UCSD-AML1 (cell line): Measurements from ENCODE around the gene ANKRD36B.
"Not testable (repeated sequence)": the region's sequence is repeated elsewhere in the genome, so short reads cannot be mapped to it uniquely, and the experiment has no call there.

Experiments
- DNase-seq: peaks from one replicate; lab custom pipeline; 2025; ENCODE audit not compliant: unreplicated experiment; lab: John Stamatoyannopoulos, UW

ANKRD36B gene

DNA sequence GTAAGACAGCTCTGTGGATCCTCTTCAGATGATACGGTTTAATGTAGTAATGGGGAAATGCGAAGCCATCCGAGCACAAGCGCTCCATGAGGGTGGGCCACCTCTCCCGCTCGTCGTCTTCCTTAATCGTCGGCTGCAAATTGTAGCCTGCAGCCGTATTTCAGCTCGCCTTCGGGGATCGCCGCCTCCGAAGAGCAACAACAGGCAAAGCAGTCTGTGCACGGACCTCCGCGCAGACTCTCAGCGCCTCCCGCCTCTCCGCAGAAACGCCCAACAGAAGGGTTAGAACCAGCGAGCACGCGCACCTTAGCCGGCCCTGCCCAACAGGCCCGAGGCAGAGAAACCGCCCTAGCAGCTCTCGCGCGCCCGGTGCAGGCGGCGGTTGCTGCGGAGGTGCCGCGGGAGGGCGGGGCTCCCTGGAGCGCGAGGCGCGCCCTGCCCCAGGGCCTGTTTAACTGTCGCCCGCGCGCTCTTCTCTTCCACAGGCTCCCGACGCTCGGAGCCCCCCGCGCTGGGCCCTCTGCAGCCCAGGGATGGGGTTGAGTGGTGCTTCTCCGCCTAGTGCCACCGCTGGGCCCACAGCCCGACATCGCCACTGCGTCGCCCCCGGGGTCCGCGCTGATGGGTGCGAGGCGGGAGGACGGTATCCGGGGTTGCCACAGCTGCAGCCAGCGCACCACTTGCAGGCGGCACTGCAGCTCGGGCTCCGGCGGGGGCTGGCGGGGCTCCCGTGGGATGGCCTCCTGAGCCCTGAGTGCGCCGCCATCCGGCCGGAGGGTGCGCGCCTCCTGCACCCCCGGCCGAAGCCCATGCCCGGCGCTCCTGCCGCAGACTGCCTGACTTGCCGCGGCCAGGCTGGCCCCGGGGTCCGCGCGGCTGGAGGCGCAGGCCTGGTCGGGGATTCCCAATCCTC is at the start of gene ANKRD36B:
Gene ANKRD36B (minus strand): TSS at position 280 of the 913 bp plus-strand sequence. CDS start 192 bp downstream, at position 88.
- DNase-seq, result not testable (repeated sequence)

DNA sequence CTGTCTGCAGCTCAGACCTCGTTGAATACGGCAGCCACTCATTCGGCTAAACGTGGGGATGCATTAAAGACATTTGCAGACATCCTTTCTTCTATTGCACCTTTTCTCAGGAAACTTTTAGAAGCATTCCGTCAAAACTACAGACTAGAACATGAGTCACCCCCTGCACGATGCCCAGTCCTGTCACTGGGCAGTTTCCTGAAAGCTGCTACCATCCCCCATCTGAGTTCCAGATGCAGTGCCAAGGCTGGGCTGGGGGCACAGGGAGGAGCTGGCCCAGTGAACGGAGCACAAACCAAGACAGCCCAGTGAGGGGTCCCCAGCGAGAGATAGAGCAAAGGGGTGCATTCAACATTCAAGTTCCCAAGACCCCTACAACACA is 36.4 kb upstream of the ANKRD36B start:
- not testable (repeated sequence) for DNase-seq

DNA sequence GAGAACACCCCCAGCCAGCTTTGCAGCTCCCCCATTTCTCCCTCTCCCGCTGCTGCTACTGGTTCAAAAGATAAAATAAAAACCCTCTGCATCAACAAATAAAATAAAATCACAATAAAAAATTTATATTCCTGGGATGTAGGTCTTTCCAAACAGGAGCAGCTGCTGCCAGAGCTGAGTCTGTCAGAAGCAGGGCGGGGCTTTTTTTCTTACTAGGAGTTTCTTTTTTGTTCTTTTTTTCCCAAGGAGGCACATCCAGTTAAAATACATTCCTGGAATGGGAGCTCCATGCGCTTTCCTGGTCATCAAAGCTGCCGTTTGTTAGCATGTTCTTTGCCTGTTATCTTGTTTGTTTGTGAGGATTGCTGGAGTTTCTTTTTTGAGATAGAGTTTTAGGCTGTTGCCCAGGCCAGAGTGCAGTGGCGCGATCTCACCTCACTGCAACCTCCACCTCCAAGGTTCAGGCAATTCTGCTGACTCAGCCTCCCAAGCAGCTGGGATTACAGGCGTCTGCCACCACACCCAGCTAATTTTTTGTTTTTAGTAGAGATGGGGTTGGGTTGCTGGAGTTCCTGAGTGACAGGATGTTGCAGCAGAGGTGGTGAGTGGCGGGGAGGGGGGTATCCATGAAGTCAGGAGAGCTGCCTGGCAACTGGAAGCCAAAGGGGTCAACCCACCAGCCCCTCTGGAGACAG is 35.8 kb upstream of the ANKRD36B start:
- DNase-seq, result not testable (repeated sequence)

DNA sequence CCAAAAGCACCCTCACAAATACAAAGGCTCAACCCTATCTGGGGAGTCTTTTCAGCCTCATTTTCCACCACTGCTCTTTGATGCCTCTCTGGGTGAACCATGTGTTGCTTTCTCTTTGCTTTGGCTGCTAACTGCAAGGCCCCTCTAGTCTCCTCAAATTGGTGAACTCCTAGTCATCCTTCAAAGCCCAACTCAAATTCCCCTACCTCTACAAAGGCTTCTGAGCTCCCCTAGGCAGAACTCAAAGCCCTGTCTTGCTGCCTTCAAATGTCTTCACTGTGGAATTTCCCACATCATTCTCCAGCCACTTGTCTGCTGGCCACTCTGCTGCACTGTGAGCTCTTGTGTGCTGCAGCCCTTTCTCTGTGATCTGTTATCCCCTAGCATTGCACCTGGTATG is 33.3 kb upstream of the ANKRD36B start:
- DNase-seq, result not testable (repeated sequence)

DNA sequence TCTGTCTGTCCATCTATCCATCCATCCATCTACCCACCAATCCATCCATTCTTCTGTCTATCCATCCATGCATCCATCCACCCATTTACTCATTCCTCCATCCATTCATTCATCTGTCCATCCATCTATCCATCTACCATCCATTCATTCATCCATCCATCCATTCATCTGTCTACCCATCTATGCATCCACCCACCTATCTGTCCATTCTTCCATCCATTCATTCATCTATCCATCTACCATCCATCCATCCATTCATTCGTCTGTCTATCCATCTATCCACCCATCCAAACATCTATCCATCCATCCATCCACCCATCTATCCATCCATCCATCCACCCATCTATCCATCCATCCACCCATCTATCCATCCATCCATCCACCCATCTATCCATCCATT is 30.8 kb upstream of the ANKRD36B start:
- DNase-seq, result not testable (repeated sequence)

DNA sequence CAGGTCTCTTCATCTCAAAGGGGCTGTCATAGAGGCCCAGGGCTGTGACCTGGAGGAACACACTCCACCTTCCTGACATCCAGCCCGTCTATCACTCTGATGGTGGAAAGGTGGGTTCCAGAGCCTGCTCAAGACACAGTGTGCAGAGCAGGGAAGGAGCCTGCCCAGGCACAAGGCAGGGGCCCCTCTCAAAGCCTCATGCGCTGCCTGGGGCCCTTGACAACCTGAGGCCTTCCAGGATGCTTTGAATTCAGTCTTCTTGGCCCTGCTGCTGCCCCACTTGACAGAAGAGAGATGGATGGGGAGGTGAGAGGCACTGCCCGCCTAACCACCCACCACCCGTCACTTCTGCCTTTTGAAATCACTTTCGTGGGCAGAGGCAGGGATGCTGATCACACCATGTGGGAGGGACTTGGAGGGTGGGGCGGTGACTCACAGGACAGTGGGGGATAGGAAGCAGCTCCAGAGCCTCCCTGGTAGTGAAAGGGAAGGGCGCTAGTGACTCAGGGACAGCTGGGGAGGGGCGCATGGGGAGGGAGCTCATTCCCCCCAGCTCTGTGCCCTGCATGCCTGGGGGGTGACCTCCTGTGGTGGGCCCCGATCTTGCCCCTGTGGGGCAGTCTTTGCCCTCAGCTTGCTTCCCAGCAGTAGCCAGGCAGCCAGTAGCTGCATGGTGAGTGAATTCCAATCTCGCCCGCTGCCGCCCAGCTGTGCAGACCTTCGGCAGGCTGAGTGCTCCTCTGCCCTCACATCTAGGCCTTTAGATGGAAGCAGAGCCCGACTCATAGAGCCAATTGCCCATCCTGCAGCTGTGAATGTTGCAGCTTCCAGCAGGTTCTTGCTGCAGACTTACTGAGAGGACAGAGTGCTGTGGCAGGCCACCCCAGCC is 29.5 kb upstream of the ANKRD36B start:
- not testable (repeated sequence) for DNase-seq

DNA sequence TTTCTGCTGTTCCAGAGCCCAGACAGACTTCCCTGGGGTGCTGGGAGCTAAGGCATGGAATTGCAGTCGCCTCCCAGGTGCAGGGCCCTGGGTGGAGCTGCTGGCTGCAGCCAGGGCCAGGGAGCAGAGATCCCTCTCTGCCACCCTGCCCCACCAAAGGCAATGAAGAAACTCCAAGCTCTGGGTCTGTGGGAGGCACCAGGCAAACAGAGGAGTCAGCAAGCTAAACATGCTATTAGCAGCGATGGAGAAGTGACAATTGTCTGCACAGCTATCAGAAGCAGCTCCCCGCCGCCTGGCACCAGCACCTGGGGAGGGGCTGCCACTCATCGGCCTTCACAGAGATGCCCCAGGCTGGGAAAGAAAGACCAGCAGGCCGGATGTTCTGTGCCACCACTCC is 28.2 kb upstream of the ANKRD36B start:
- no peak for DNase-seq

DNA sequence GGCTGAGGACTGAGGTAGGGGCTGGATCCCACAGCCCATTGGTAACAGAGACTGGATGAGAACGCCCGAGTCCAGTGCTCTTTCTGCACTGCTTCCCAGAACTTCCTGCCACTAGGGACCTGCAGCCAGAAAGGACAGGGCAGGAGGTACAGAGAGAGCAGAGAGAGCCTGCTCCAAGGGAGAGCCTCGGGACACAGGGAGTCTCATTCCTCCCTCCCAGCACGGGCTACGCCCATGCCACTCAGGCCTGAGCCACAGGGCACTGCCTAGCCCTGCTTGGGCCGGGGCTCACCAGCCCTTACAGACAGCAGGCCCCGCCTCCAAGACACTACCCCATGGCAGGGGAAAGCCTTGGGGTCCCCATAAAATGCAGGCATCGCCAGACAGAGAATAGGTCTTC is 26.1 kb upstream of the ANKRD36B start:
- not testable (repeated sequence) for DNase-seq

DNA sequence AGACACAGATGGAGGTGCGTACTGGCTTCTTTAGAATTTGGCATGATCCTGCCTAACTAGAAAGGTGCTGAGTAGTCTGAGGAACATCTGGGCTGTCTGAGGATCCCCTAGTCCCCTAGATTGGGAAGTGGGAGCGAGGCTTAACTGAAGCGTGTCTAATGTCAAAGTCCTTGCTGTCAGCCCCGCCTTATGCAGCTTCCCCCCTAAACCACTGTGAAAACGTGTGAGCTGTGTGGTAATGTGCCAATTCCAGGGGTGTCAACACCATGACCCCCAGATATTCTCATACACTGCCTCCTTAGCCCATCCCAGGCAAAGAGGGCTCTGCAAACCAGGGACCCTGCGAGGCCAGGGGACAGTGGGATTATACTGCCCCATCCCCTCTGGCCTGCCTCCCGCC is 22.2 kb upstream of the ANKRD36B start:
- DNase-seq, result not testable (repeated sequence)

DNA sequence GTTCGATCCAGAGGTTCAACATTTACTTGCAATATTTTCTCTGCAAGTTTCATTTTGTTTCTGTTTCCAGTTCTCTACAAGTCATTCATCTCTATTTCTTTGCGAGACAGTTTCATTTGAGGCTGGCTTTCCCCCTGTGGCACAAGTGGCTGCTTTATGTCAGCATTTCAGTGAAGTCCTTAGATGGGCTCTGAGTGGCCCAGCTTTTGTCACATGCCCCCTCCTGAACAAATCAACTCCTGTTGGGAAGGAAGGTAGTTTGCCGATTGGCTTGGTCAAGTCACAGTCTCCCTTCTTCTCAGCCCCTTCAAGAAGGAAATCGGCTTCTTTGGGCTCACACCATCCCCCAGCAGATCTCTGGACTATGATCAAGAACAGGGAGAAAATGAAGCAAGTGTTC is 19.1 kb upstream of the ANKRD36B start:
- DNase-seq, result not testable (repeated sequence)

DNA sequence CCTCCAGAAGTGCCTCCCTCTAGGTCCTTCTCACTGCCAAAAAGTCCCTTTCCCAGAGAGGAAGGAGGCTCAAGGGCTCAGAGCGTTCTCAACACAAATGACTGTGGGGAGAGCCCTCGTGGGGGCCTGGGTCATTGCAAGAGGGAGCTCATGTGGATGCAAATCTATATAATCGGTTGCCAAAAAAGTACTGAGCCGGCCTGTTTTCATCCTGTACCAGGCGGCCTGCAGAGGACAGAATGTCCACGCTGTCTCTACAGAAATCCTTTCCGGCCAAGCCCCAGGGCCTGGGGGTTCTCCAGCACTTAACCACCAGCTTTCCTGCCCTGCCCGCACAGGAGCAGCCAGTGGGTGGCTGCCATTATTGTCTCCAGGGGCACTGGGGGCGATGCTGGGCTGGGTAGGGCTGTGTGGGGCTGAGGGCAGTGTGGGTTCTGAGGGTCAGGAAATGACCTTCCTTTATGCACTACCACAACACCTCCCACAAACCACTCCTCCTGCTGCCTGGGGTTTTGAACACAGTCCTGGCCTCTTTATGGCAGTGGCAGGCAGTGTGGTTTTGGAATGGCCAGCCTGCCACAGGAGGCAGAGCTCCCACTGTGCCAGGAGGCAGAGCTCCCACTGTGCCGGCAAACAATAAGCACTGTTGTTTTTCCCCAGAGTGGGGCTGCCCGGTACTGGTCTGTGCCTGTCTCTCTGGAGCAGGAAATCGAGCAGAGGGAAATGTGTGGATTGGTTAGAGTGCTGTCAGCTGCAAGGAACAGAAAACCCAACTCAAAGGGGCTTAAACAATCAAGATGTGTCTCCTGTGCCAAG is 16.1 kb upstream of the ANKRD36B start:
- not testable (repeated sequence) for DNase-seq

DNA sequence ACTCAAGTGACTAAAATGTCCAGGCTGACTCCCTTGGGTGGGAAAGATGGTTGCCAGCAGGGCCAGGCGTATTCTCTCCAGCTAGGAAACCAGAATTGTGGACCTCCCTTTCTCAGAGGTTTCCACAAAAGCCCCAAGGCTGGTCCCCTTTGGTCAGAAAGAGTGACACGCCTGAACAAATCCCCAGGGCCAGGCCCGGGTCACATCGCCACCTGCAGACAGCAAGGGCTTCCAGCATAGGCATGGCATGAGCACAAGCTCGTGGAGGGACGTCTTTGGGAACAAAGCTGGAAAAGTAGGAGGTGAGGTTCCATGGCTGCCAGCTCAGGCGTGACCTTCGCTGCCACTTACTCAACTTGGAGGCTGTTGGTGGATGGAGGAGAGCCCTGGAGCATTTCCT is 15.4 kb upstream of the ANKRD36B start:
- DNase-seq, result not testable (repeated sequence)

DNA sequence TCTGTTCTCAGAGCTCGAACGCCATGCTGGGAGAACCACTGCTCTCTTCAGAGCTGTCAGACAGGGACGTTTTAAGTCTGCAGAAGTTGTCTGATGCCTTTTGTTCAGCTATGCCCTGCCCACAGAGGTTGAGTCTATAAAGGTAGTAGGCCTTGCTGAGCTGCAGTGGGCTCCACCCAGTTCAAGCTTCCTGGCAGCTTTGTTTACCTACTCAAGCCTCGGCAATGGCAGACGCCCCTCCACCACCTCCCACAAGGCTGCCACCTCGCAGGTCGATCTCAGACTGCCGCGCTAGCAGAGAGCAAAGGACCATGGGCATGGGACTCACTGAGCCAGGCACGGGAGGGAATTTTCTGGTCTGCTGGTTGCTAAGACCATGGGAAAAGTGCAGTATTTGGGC is 11.9 kb upstream of the ANKRD36B start:
- not testable (repeated sequence) for DNase-seq

DNA sequence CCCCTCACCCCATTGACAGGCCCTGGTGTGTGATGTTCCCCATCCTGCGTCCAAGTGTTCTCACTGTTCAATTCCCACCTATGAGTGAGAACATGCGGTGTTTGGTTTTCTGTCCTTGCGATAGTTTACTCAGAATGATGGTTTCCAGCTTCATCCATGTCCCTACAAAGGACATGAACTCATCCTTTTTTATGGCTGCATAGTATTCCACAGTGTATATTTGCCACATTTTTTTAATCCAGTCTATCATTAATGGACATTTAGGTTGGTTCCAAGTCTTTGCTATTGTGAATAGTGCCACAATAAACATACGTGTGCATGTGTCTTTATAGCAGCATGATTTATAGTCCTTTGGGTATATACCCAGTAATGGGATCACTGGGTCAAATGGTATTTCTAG is 6.5 kb upstream of the ANKRD36B start:
- DNase-seq, result not testable (repeated sequence)

DNA sequence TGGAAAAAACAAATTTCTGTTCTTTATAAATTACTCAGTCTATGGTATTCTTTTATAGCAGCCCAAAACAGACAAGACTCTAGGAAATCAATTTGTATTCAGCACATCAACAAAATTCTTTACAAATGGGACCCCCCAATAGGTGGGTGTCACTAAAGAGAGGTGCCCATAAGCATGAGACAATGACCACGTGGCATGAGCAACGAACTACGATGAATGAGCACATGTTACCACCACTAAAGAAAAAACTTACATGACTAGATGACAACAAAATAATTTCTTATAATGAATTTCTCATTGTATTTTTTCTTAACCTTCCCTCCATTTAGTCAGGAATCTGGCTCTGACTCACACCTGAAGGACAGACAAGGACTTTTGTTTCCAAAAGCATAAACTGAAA is 3.8 kb upstream of the ANKRD36B start:
- not testable (repeated sequence) for DNase-seq

DNA sequence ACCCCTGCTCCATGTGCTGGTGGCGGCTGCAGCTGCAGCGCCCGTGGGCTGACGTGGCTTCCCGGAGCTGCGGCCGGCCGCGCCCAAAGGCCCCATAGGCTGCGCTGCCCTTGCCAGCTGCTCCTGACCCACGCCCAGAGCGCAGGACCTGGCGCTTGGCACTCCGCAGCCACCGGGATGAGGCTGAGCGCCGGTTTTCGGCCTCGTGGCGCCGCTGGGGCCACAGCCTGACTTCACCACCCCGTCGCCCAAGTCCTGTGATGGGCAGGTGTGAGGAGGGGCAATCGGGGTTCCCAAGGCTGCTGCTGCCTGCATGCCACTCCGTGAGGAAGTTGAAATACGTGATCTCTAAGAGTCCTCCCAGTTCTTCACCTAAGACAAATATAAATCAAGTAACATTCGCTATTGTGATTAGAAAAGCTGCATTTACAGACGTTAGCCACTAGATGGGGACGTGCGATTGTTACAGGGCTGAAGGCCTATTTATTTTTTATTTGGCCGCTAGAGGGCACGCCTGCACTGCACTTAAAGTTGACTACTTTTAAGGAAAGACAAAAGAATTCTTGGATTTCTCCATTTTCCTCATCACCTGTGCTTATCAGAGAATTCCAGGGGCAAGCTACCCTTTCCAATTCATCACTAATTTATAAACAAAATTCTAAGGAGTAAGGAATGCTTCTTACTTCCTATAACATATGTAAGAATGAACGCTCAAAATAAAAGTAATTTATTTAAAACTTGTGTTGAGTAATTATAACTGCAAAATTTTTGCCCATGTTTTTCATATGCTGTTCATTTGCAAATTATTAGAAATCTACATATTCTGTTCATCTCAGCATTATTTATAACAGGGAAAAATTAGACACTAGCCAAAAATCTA is 1.1 kb upstream of the ANKRD36B start:
- DNase-seq, result not testable (repeated sequence)

DNA sequence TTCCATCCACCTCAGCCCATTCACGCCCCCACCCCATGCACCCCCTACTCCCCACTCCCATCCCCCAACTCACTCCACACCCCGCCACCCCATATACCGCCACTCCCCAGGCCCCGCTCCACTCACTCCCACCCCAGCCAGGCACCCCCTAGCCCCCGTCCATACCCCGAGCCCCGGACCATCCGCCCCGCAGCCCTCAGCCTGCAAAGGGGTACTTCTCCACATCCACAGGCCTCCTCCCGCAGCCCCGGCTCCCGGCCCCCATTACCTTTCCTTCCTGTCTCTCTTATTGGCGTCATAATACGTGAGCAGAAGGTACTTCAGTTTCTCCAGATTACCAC is 450 bp downstream of the ANKRD36B start:
- not testable (repeated sequence) for DNase-seq

DNA sequence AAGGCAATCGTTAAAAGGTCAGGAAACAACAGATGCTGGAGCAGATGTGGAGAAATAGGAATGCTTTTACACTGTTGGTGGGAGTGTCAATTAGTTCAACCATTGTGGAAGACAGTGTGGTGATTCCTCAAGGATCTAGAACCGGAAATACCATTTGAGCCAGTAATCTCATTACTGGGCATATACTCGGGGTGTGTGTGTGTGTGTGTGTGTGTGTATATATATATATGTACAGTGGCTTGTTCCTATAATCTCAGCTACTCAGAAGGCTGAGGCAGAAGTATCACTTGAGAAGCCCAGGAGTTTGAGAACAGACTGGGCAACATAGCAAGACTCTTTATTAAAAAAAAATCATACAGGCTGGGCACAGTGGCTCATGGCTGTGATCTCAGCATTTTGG is 24.0 kb downstream of the ANKRD36B start:
- not testable (repeated sequence) for DNase-seq

DNA sequence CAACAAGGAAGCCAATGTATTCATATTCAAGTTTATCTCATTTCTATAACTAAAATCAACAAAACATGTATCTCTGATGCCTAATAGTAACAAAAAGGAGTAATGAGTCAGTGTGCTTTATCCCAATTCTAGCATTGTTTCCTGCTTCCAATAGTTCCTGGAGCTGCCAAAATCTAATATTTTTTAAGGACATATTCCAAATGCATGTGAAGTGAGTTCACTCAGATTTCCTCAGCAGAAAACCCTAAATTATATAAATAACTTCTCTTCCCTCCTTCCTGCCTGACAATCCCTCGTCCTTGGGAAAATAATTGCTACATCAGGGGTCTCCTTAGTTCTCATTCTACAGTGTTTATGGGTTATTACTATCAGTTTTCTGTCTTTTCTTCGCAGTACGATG is 37.3 kb downstream of the ANKRD36B start:
- not testable (repeated sequence) for DNase-seq
